ENCODE results near the gene IKZF3. TPM values are rescaled to one million over a fixed set of nuclear protein-coding genes. Genes with fewer than 3 reads are reported as not detected.
"Not testable (repeated sequence)": the region's sequence is repeated elsewhere in the genome, so short reads cannot be mapped to it uniquely, and the experiment has no call there.

The IKZF3 gene
- total RNA-seq, 2 donors from 2014 or later: 4.8 to 5.6 TPM

- Histone ChIP-seq H3K27ac (no peak overlapping the region), H3K36me3 (no peaks in the 10 kb centered on the region), H3K4me1 (ENCODE audit: control insufficient read depth in 1 of 2, low read depth in 2 of 2) (peaks cover 6 to 29% of the 10 kb centered on the region in 2 donors), H3K9me3 (no peaks in the 10 kb centered on the region), H3K27me3 (replicated peaks; ENCODE audit: insufficient read depth) (no peaks in the 10 kb centered on the region), H3K4me3 (no peak overlapping the region)
- ATAC-seq (ENCODE audit: insufficient number of reproducible peaks, low FRiP score, low read depth): no peak
- no peak for TF ChIP-seq CTCF (IDR thresholded peaks at IDR 0.05)
- no peak for DNase-seq (ENCODE audit: low spot score)
Measured at GRCh38 chr17:39751637-39752036, 112.5 kb downstream of the IKZF3 start.

GRCh38 chr17:39751016-39751543 lies 113.0 kb downstream of the IKZF3 start:
- TF ChIP-seq CTCF (IDR thresholded peaks at IDR 0.05): no peak
- ATAC-seq (ENCODE audit: insufficient number of reproducible peaks, low FRiP score, low read depth) (no peak), DNase-seq (ENCODE audit: low spot score) (no peak)
- Histone ChIP-seq H3K36me3 (no peaks in the 10 kb centered on the region), H3K27ac (no peak overlapping the region), H3K27me3 (replicated peaks; ENCODE audit: insufficient read depth) (no peaks in the 10 kb centered on the region), H3K4me3 (no peak overlapping the region), H3K4me1 (ENCODE audit: control insufficient read depth in 1 of 2, low read depth in 2 of 2) (peaks cover 6 to 29% of the 10 kb centered on the region in 2 donors), H3K9me3 (no peaks in the 10 kb centered on the region)

GRCh38 chr17:39750131-39751015 lies 113.7 kb downstream of the IKZF3 start:
- no peak for ATAC-seq (ENCODE audit: insufficient number of reproducible peaks, low FRiP score, low read depth)
- Histone ChIP-seq H3K36me3 (no peaks in the 10 kb centered on the region), H3K27me3 (replicated peaks; ENCODE audit: insufficient read depth) (no peaks in the 10 kb centered on the region), H3K27ac (no peak overlapping the region), H3K4me3 (no peak overlapping the region), H3K9me3 (no peaks in the 10 kb centered on the region), H3K4me1 (ENCODE audit: control insufficient read depth in 1 of 2, low read depth in 2 of 2) (peaks cover 6 to 28% of the 10 kb centered on the region in 2 donors)
- no peak for DNase-seq (ENCODE audit: low spot score)
- TF ChIP-seq CTCF (IDR thresholded peaks at IDR 0.05): no peak

- H3K9me3 ChIP-seq; H3K4me3 ChIP-seq; ATAC-seq (ENCODE audit: insufficient number of reproducible peaks, low FRiP score, low read depth); H3K36me3 ChIP-seq; H3K27ac ChIP-seq; DNase-seq (ENCODE audit: low spot score); H3K27me3 ChIP-seq (replicated peaks; ENCODE audit: insufficient read depth): not testable (repeated sequence)
- peaks cover 6 to 21% of the 10 kb centered on the region in 2 donors for H3K4me1 ChIP-seq (ENCODE audit: control insufficient read depth in 1 of 2, low read depth in 2 of 2)
Measured at GRCh38 chr17:39748444-39749034, 115.6 kb downstream of the IKZF3 start.

- no peak for DNase-seq (ENCODE audit: low spot score)
- Histone ChIP-seq H3K27ac (no peak overlapping the region), H3K4me3 (no peak overlapping the region), H3K9me3 (no peaks in the 10 kb centered on the region), H3K36me3 (no peaks in the 10 kb centered on the region), H3K4me1 (ENCODE audit: control insufficient read depth in 1 of 2, low read depth in 2 of 2) (peaks cover 6 to 13% of the 10 kb centered on the region in 2 donors), H3K27me3 (replicated peaks; ENCODE audit: insufficient read depth) (no peaks in the 10 kb centered on the region)
- ATAC-seq (ENCODE audit: insufficient number of reproducible peaks, low FRiP score, low read depth): no peak
- TF ChIP-seq CTCF (IDR thresholded peaks at IDR 0.05): no peak
Measured at GRCh38 chr17:39747745-39748144, 116.4 kb downstream of the IKZF3 start.

Measured in thoracic aorta (tissue), 2 donors.